GM19455 (cell line): ENCODE results near the gene PRR22.
"Not testable (repeated sequence)": the region's sequence is repeated elsewhere in the genome, so short reads cannot be mapped to it uniquely, and the experiment has no call there.

Source experiments
- ATAC-seq: cut with Tn5 transposase; IDR thresholded peaks from one replicate; pipeline ENCODE4 v1.9.1; 2021; ENCODE audit not compliant: unreplicated experiment

Gene PRR22

GRCh38 chr19:5762608-5763217 is 21.8 kb downstream of the PRR22 start:
- no peak for ATAC-seq

DNA sequence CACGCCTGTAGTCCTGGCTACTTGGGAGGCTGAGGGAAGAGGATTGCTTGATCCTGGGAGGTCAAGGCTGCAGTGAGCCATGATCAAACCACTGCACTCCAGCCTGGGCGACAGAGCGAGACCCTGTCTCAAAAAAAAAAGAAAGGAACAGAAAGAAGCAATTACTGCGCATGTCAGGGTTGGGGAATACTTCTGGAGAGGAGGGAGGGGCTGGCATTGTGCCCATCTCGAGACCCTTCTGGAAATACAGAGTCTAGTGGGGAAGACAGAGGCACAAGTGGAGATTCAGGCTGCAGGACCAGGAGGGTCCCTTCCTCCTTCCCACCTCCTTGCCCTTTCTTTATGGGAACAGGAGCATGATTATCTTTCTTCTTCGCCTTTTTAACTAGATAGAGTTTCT is 30.8 kb downstream of the PRR22 start:
- no peak for ATAC-seq

DNA sequence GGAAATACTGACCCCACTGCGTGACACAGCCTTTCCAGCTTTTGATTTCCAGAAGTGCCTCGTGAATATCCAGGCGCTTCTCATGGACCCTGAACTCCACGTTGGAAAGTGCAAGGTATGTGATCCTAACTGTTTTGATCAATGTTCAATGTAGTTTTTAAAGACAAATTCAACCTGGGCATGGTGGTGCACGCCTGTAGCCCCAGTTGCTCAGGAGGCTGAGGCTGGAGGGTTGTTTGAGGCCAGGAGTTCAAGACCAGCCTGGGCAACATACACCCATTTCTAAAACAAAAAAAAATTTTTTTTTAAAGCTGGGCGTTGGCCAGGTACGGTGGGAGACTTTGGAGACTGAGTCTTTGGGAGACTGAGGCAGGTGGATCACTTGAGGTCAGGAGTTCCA is 32.8 kb downstream of the PRR22 start:
- ATAC-seq = no peak

DNA sequence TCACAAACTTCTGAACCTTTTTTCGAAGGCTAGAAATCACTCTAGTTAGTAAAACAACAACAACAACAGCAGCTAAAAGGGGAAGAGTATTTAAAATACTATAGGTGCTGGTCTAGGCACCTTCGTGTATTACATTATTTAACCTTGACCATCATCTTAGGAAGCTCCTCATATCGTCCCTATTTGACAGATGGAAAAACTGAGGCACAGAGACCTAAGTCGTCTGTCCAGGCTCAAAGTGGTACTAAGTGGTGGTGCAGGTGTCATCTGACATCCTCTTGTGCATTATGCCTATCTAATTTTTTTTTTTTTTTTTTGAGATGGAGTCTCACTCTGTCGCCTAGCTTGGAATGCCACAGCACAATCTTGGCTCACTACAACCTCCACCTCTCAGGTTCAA is 35.0 kb downstream of the PRR22 start:
- ATAC-seq = no peak

GRCh38 chr19:5748920-5749319 is 35.6 kb downstream of the PRR22 start:
- not testable (repeated sequence) for ATAC-seq

GRCh38 chr19:5744999-5745398 is 39.5 kb downstream of the PRR22 start:
- ATAC-seq = not testable (repeated sequence)

DNA sequence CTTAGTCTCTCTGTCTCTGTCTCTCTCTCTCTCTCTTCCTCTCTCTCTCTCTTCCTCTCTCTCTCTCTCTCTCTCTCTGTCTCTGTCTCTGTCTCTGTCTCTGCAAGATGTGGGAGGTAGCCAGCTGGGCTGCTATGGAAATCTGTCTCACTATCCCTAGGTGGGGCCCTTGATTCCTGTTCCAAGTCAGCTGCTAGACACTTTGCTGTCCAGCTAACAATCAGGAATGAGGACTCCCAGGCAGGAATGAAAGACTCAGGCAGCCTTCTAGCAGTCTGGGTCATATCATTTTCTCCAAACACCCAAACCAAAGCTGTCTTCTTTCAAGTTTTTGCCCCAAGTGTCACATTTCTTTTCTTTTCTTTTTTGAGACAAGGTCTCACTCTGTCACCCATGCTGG is 40.9 kb downstream of the PRR22 start:
- no peak for ATAC-seq

GRCh38 chr19:5742051-5742450 is 42.5 kb downstream of the PRR22 start:
- no peak for ATAC-seq

GRCh38 chr19:5738423-5738822 is 46.1 kb downstream of the PRR22 start:
- ATAC-seq = no peak

GRCh38 chr19:5733172-5733571 is 51.4 kb downstream of the PRR22 start:
- ATAC-seq = not testable (repeated sequence)
